Retinal pigment epithelial cell (primary cell): ENCODE data around the gene SEC24A.
A peak's percentile ranks its signal among the peaks of the same experiment; 100 is the strongest.
"Not testable (repeated sequence)": the region's sequence is repeated elsewhere in the genome, so short reads cannot be mapped to it uniquely, and the experiment has no call there.

ENCODE experiments used
- DNase-seq: peaks from one replicate; pipeline ENCODE4 v3.0.0-alpha.2; 2010; ENCODE audit warnings: low read depth
- H3K4me3 ChIP-seq: 2 replicates; pipeline ENCODE4 v1.5.1; 2011; ENCODE audit warnings: mild to moderate bottlenecking, low read length, control low read depth, moderate library complexity
- TF ChIP-seq, protein P1 (sequence below): conservative IDR thresholded peaks from 2 replicates; pipeline ENCODE4 v1.5.1; 2011; ENCODE audit warnings: low read depth, low read length, control low read depth, inconsistent platforms

SEC24A gene

GRCh38 chr5:134648425-134649162, at the start of gene SEC24A:
TSS of gene SEC24A (plus strand) at chr5:134648785. CDS start at chr5:134649077, 292 bp downstream.
- DNase-seq, result peak; percentile 59
- H3K4me3 ChIP-seq, result peak within 1 kb of the TSS; percentile 98
- TF ChIP-seq, protein P1, sequence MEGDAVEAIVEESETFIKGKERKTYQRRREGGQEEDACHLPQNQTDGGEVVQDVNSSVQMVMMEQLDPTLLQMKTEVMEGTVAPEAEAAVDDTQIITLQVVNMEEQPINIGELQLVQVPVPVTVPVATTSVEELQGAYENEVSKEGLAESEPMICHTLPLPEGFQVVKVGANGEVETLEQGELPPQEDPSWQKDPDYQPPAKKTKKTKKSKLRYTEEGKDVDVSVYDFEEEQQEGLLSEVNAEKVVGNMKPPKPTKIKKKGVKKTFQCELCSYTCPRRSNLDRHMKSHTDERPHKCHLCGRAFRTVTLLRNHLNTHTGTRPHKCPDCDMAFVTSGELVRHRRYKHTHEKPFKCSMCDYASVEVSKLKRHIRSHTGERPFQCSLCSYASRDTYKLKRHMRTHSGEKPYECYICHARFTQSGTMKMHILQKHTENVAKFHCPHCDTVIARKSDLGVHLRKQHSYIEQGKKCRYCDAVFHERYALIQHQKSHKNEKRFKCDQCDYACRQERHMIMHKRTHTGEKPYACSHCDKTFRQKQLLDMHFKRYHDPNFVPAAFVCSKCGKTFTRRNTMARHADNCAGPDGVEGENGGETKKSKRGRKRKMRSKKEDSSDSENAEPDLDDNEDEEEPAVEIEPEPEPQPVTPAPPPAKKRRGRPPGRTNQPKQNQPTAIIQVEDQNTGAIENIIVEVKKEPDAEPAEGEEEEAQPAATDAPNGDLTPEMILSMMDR, result no peak

DNA sequence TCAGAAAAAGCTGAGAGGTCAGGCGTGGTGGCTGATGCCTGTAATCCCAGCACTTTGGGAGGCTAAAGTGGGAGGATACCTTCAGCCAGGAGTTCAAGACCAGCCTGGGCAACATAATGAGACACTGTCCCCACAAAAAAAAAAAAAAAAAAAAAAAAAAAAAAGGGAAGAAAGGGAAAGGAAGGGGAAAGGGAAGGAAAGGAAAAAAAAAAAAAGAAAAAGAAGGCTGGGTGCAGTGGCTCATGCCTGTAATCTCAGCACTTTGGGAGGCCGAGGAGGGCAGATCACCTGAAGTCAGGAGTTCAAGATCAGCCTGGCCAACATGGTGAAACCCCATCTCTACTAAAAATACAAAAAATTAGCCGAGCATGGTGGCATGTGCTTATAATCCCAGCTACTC, 48.8 kb upstream of the SEC24A start:
- DNase-seq, H3K4me3 ChIP-seq: not testable (repeated sequence)

- TF ChIP-seq, protein P1, result no peak
- H3K4me3 ChIP-seq, result no peak overlapping the region
- DNase-seq, result no peak
Observed at GRCh38 chr5:134600600-134600999, 48.0 kb upstream of the SEC24A start.

- TF ChIP-seq, protein P1, result no peak
- no peak for DNase-seq
- no peak overlapping the region for H3K4me3 ChIP-seq
Observed at GRCh38 chr5:134603059-134603458, 45.5 kb upstream of the SEC24A start.

DNA sequence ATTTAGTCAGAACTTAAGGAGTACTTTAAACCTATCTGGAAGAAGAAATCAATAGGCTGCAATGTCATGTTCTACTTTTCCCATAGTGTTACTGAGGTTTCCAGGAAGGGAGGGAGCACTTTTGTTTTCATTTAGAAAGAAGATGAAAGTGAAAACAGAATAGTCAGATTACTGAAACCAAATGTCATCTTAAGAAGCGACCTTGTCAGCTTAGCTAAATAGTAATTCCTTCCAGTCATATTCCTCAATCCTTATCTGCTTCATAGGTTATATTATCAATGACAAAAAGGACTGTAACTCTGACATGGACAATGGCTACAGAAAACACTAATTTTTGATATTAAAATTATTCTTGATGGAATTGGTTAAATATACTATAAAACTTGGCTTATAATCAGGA, 43.7 kb upstream of the SEC24A start:
- no peak for DNase-seq
- TF ChIP-seq, protein P1, result no peak

GRCh38 chr5:134606726-134607125, 41.9 kb upstream of the SEC24A start:
- H3K4me3 ChIP-seq, result no peak overlapping the region
- DNase-seq, result no peak
- TF ChIP-seq, protein P1, result no peak

More for the DNA sequence above, 43.7 kb upstream of the SEC24A start:
- no peak overlapping the region for H3K4me3 ChIP-seq

- DNase-seq, result no peak
- no peak overlapping the region for H3K4me3 ChIP-seq
- TF ChIP-seq, protein P1, result no peak
Observed at GRCh38 chr5:134608555-134608954, 40.0 kb upstream of the SEC24A start.
